IMR-90 (cell line): ENCODE data around the gene SPAG9. TPM values are rescaled to one million over a fixed set of nuclear protein-coding genes. Genes with fewer than 3 reads are reported as not detected.

Experiments used
- ATAC-seq: fragments of 200-7000 bp; cut with Tn5 transposase; 2 replicates; pipeline ENCODE4 v1.9.1; 2020; ENCODE audit warnings: low read depth, mild to moderate bottlenecking, moderate library complexity
- BruUV-seq: library from RNA; stranded (reverse); fragments of 400-500 nt; replicated peaks from 2 replicates; lab custom pipeline; 2021; lab: Mats Ljungman, UMichigan
- CTCF ChIA-PET: fragments of 300-600 bp; formaldehyde crosslinking; extraction: SDS; loops from one replicate; lab custom pipeline; 2021; ENCODE audit warnings: antibody characterized with exemption; lab: Yijun Ruan, JAX
- POLR2A ChIA-PET: fragments of 300-600 bp; sonication (Branson Sonifier 250); formaldehyde crosslinking; loops from one replicate; lab custom pipeline; 2022; ENCODE audit warnings: antibody characterized with exemption; ENCODE audit not compliant: unreplicated experiment; lab: Charles Lee
- DNase-seq: peaks from one replicate; pipeline ENCODE4 v3.0.0; 2013
- H2AFZ ChIP-seq: replicated peaks from 2 replicates; pipeline ENCODE3; 2013; ENCODE audit warnings: low read length, mild to moderate bottlenecking; ENCODE audit not compliant: poor library complexity
- H2AK5ac ChIP-seq: 2 replicates; pipeline ENCODE4 v1.6.1; 2013; ENCODE audit warnings: low read depth, low read length, inconsistent platforms
- H2AK9ac ChIP-seq: replicated peaks from 2 replicates; pipeline ENCODE3; 2013; ENCODE audit warnings: mild to moderate bottlenecking, low read depth, low read length, moderate library complexity; ENCODE audit not compliant: poor library complexity
- H2BK120ac ChIP-seq: 2 replicates; pipeline ENCODE4 v1.6.1; 2013; ENCODE audit warnings: low read depth, low read length, inconsistent platforms
- H2BK15ac ChIP-seq: 3 replicates; pipeline ENCODE4 v1.6.1; 2013; ENCODE audit warnings: low read depth, low read length, inconsistent platforms
- H2BK20ac ChIP-seq: 2 replicates; pipeline ENCODE4 v1.6.1; 2013; ENCODE audit warnings: low read depth, mild to moderate bottlenecking, inconsistent platforms, low read length, moderate library complexity
- H2BK5ac ChIP-seq: 2 replicates; pipeline ENCODE4 v1.6.1; 2013; ENCODE audit warnings: mild to moderate bottlenecking, low read depth, low read length, inconsistent platforms; ENCODE audit not compliant: poor library complexity, severe bottlenecking
- H3K14ac ChIP-seq: replicated peaks from 2 replicates; pipeline ENCODE4 v1.6.1; 2013; ENCODE audit warnings: low read depth, low read length, inconsistent platforms
- H3K18ac ChIP-seq: 2 replicates; pipeline ENCODE4 v1.6.1; 2013; ENCODE audit warnings: low read depth, low read length, control low read depth
- H3K23ac ChIP-seq: 2 replicates; pipeline ENCODE4 v1.6.1; 2013; ENCODE audit warnings: low read depth, low read length, inconsistent platforms
- H3K27ac ChIP-seq: 2 replicates; pipeline ENCODE4 v1.5.1; 2013; ENCODE audit warnings: mild to moderate bottlenecking, control low read depth, low read length; ENCODE audit not compliant: insufficient read depth
- H3K27me3 ChIP-seq: 2 replicates; pipeline ENCODE4 v1.6.1; 2013; ENCODE audit warnings: low read length; ENCODE audit not compliant: control insufficient read depth, insufficient read depth
- H3K36me3 ChIP-seq: 2 replicates; pipeline ENCODE4 v1.6.1; 2013; ENCODE audit warnings: low read length, mixed read lengths; ENCODE audit not compliant: control insufficient read depth, insufficient read depth
- H3K4ac ChIP-seq: 2 replicates; pipeline ENCODE4 v1.6.1; 2013; ENCODE audit warnings: low read depth, low read length, inconsistent platforms
- H3K4me1 ChIP-seq: 2 replicates; pipeline ENCODE4 v1.6.1; 2013; ENCODE audit warnings: low read length, mixed read lengths; ENCODE audit not compliant: control insufficient read depth, insufficient read depth
- H3K4me2 ChIP-seq: 2 replicates; pipeline ENCODE4 v1.6.1; 2013; ENCODE audit warnings: low read depth, mild to moderate bottlenecking, control low read depth, low read length, moderate library complexity
- H3K4me3 ChIP-seq: 2 replicates; pipeline ENCODE4 v1.5.1; 2013; ENCODE audit warnings: low read depth, mild to moderate bottlenecking, control low read depth, low read length, moderate library complexity; ENCODE audit not compliant: insufficient read depth
- H3K56ac ChIP-seq: 2 replicates; pipeline ENCODE4 v1.6.1; 2013; ENCODE audit warnings: low read length, inconsistent platforms; ENCODE audit not compliant: insufficient read depth; ENCODE audit errors: extremely low read depth
- H3K79me1 ChIP-seq, 2 experiments: 2 replicates each; pipeline ENCODE4 v1.6.1; 2013; ENCODE audit warnings: low read length in 2 of 2, inconsistent platforms in 1 of 2, low read depth in 1 of 2
- H3K9ac ChIP-seq: 2 replicates; pipeline ENCODE4 v1.6.1; 2013; ENCODE audit warnings: low read depth, low read length, control low read depth
- H3K9me1 ChIP-seq: 2 replicates; pipeline ENCODE4 v1.6.1; 2013; ENCODE audit warnings: low read length, inconsistent platforms; ENCODE audit not compliant: insufficient read depth
- H3K9me3 ChIP-seq: 2 replicates; pipeline ENCODE4 v1.6.1; 2013; ENCODE audit warnings: low read length; ENCODE audit not compliant: control insufficient read depth, insufficient read depth
- H4K20me1 ChIP-seq: 2 replicates; pipeline ENCODE4 v1.6.1; 2013; ENCODE audit warnings: low read length, inconsistent platforms; ENCODE audit not compliant: insufficient read depth
- H4K5ac ChIP-seq: 2 replicates; pipeline ENCODE4 v1.6.1; 2013; ENCODE audit warnings: mild to moderate bottlenecking, low read depth, low read length, control low read depth
- H4K8ac ChIP-seq, 2 experiments: 2 replicates each; pipeline ENCODE4 v1.6.1; 2013; ENCODE audit warnings: low read depth in 2 of 2, low read length in 2 of 2, control low read depth in 1 of 2, inconsistent platforms in 1 of 2
- H4K91ac ChIP-seq: 2 replicates; pipeline ENCODE4 v1.6.1; 2013; ENCODE audit warnings: low read depth, low read length, inconsistent platforms; ENCODE audit not compliant: insufficient read depth
- BHLHE40 ChIP-seq: fragments of 150-350 bp; IDR thresholded peaks from 2 replicates; pipeline ENCODE4 v1.6.1; 2016; ENCODE audit warnings: mild to moderate bottlenecking, low read depth, low read length
- POLR2A ChIP-seq: IDR thresholded peaks from 2 replicates; pipeline ENCODE4 v1.6.1; 2012; ENCODE audit warnings: mild to moderate bottlenecking, low read depth, low read length
- RCOR1 ChIP-seq: IDR thresholded peaks from 2 replicates; pipeline ENCODE4 v1.6.1; 2012; ENCODE audit warnings: mild to moderate bottlenecking, low read length, improper control_type of control experiment; ENCODE audit not compliant: insufficient replicate concordance
- WGBS, 2 experiments: methylation state at CpG; one replicate each; pipeline versions ENCODE4 v1.1.5 to v1.1.7; 2013; ENCODE audit warnings: missing lambda C conversion rate in 2 of 2; ENCODE audit not compliant: insufficient read length in 1 of 2; ENCODE audit errors: extremely low coverage in 2 of 2; 5-methylcytosine and 5-hydroxymethylcytosine counted together
- dilution Hi-C: fragments of 300-500 bp; cut with HindIII; formaldehyde crosslinking; loops from one replicate; pipeline ENCODE4 v1.14.3; 2018; ENCODE audit warnings: low sequenced_read_pairs; ENCODE audit not compliant: unreplicated experiment
- in situ Hi-C: fragments of 300-500 bp; cut with MboI; formaldehyde crosslinking; loops from 3 replicates; pipeline ENCODE4 v1.14.3; 2019; ENCODE audit warnings: low sequenced_read_pairs, inconsistent platforms, mixed read lengths
- intact Hi-C: fragments of 100-400 bp; cut with micrococcal nuclease; formaldehyde crosslinking; loops from 2 replicates; pipeline ENCODE4 v1.10.0; 2022
- polyA plus RNA-seq, 3 experiments: library from polyadenylated mRNA; depleted of rRNA; stranded (reverse); fragments of >200 nt; gene quantifications; 2 replicates each; pipeline ENCODE4 v1.2.3, GENCODE V29; 2012; ENCODE audit warnings: low replicate concordance in 1 of 3
- total RNA-seq: library from RNA; depleted of rRNA; stranded (reverse); fragments of >200 nt; gene quantifications from 2 replicates; pipeline ENCODE4 v1.2.3, GENCODE V29; 2012

The SPAG9 gene
- total and polyA plus RNA-seq, 2 of the 4 experiments (the other 2 are of a cell fraction): 26.7 to 75.5 TPM

- Histone ChIP-seq H3K36me3 (peaks cover 9% of the 10 kb centered on the region), H3K79me1 (peaks cover 25 to 61% of the 10 kb centered on the region in 2 experiments), H4K5ac (no peak overlapping the region), H3K23ac (no peak overlapping the region), H2AFZ (no peak overlapping the region), H3K27me3 (no peaks in the 10 kb centered on the region), H4K8ac (no peak overlapping the region), H2BK120ac (no peak overlapping the region), H3K9ac (no peak overlapping the region), H2BK15ac (no peak overlapping the region), H3K4ac (no peak overlapping the region), H3K14ac (no peak overlapping the region), H3K4me3 (no peak overlapping the region), H3K4me1 (0 out of 2 replicates have a peak, but pooled peaks cover 1% of the 10 kb centered on the region), H2BK5ac (no peak overlapping the region), H2AK9ac (no peak overlapping the region), H2BK20ac (no peak overlapping the region), H3K9me3 (no peaks in the 10 kb centered on the region), H3K18ac (no peak overlapping the region), H3K27ac (no peak overlapping the region), H3K4me2 (no peak overlapping the region), H4K20me1 (no peaks in the 10 kb centered on the region; the same call in 1 of the 2 replicates), H3K56ac (no peak overlapping the region), H3K9me1 (no peaks in the 10 kb centered on the region), H4K91ac (no peak overlapping the region), H2AK5ac (no peak overlapping the region)
- no peak for ATAC-seq
- DNase-seq: no peak
- intact Hi-C loops (no loop called here), dilution Hi-C loops (no loop called here), in situ Hi-C loops (no loop called here)
- 94% methylated on average over 3 of the region's 5 CpGs; no CpG with 5 or more reads in 1 of the 2 experiments for WGBS, 2 experiments
- POLR2A ChIA-PET: no interaction called here
- no TSS peak for BruUV-seq
- CTCF ChIA-PET: no interaction called here
- TF ChIP-seq BHLHE40 (no peak), RCOR1 (no peak), POLR2A (no peak)
Measured at GRCh38 chr17:51078009-51078592, 42.6 kb downstream of the SPAG9 start.
